ENCODE data around the gene FASLG.

- TF ChIP-seq, protein P1, sequence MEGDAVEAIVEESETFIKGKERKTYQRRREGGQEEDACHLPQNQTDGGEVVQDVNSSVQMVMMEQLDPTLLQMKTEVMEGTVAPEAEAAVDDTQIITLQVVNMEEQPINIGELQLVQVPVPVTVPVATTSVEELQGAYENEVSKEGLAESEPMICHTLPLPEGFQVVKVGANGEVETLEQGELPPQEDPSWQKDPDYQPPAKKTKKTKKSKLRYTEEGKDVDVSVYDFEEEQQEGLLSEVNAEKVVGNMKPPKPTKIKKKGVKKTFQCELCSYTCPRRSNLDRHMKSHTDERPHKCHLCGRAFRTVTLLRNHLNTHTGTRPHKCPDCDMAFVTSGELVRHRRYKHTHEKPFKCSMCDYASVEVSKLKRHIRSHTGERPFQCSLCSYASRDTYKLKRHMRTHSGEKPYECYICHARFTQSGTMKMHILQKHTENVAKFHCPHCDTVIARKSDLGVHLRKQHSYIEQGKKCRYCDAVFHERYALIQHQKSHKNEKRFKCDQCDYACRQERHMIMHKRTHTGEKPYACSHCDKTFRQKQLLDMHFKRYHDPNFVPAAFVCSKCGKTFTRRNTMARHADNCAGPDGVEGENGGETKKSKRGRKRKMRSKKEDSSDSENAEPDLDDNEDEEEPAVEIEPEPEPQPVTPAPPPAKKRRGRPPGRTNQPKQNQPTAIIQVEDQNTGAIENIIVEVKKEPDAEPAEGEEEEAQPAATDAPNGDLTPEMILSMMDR (IDR thresholded peaks at IDR 0.05; ENCODE audit: insufficient read depth, low read length) = no peak
- no peak for TF ChIP-seq POLR2AphosphoS5 (IDR thresholded peaks at IDR 0.05; ENCODE audit: low read depth)
- TF ChIP-seq, protein P2, sequence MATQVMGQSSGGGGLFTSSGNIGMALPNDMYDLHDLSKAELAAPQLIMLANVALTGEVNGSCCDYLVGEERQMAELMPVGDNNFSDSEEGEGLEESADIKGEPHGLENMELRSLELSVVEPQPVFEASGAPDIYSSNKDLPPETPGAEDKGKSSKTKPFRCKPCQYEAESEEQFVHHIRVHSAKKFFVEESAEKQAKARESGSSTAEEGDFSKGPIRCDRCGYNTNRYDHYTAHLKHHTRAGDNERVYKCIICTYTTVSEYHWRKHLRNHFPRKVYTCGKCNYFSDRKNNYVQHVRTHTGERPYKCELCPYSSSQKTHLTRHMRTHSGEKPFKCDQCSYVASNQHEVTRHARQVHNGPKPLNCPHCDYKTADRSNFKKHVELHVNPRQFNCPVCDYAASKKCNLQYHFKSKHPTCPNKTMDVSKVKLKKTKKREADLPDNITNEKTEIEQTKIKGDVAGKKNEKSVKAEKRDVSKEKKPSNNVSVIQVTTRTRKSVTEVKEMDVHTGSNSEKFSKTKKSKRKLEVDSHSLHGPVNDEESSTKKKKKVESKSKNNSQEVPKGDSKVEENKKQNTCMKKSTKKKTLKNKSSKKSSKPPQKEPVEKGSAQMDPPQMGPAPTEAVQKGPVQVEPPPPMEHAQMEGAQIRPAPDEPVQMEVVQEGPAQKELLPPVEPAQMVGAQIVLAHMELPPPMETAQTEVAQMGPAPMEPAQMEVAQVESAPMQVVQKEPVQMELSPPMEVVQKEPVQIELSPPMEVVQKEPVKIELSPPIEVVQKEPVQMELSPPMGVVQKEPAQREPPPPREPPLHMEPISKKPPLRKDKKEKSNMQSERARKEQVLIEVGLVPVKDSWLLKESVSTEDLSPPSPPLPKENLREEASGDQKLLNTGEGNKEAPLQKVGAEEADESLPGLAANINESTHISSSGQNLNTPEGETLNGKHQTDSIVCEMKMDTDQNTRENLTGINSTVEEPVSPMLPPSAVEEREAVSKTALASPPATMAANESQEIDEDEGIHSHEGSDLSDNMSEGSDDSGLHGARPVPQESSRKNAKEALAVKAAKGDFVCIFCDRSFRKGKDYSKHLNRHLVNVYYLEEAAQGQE (IDR thresholded peaks at IDR 0.05; ENCODE audit: insufficient replicate concordance, low read depth) = no peak
- TF ChIP-seq SPI1 (IDR thresholded peaks at IDR 0.05; ENCODE audit: borderline replicate concordance, low read depth) = no peak
- TF ChIP-seq GABPA (IDR thresholded peaks at IDR 0.05; ENCODE audit: low read depth) = no peak
These were observed 29.7 kb upstream of the FASLG start for GRCh38 chr1:172629170-172629569.
